ENCODE data around the gene JUND.

DNA sequence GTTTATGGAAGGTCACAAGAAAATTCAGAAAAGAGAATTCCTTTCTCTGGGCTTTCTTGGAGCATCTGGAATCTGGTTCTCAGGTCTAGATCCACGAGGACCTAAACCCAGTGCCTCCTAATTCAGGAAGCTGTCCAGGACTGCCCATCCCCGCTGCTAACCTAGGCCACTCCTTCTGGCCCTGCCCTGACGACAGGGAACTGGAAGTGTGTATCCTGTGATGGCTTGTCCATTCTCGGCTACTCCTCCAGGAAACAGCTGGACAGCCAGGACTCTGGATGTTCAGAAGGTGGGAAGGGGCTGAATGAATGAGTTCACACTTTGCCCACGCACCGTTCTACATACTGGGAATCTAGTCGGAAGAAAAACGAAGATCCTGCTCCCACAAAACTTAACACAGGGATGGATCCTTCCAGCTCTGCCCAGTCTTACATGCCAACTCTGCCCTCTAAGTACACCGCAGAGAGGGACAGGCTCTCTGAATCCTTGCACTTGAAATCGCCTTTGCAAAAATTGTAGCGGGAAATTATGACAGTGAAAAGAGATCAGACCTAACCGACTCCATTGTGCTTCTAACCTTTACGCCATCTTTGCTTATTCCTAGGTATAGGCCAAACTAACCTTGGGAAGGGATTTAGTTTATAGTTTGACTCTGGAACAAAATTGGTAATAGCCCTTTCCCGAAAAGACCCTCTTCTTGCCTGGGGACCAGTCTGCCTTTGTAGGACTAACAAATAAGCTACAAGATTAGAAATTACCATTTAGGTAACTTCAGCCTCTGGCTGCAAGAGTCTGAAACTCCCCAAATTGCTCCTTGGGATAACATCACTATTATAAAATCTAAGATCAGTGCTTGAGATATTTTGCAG, 39.7 kb upstream of the JUND start:
- TF ChIP-seq, protein P1, sequence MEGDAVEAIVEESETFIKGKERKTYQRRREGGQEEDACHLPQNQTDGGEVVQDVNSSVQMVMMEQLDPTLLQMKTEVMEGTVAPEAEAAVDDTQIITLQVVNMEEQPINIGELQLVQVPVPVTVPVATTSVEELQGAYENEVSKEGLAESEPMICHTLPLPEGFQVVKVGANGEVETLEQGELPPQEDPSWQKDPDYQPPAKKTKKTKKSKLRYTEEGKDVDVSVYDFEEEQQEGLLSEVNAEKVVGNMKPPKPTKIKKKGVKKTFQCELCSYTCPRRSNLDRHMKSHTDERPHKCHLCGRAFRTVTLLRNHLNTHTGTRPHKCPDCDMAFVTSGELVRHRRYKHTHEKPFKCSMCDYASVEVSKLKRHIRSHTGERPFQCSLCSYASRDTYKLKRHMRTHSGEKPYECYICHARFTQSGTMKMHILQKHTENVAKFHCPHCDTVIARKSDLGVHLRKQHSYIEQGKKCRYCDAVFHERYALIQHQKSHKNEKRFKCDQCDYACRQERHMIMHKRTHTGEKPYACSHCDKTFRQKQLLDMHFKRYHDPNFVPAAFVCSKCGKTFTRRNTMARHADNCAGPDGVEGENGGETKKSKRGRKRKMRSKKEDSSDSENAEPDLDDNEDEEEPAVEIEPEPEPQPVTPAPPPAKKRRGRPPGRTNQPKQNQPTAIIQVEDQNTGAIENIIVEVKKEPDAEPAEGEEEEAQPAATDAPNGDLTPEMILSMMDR (IDR thresholded peaks at IDR 0.05; ENCODE audit: low read depth, low read length, missing input control) = no peak
- TF ChIP-seq, protein P2, sequence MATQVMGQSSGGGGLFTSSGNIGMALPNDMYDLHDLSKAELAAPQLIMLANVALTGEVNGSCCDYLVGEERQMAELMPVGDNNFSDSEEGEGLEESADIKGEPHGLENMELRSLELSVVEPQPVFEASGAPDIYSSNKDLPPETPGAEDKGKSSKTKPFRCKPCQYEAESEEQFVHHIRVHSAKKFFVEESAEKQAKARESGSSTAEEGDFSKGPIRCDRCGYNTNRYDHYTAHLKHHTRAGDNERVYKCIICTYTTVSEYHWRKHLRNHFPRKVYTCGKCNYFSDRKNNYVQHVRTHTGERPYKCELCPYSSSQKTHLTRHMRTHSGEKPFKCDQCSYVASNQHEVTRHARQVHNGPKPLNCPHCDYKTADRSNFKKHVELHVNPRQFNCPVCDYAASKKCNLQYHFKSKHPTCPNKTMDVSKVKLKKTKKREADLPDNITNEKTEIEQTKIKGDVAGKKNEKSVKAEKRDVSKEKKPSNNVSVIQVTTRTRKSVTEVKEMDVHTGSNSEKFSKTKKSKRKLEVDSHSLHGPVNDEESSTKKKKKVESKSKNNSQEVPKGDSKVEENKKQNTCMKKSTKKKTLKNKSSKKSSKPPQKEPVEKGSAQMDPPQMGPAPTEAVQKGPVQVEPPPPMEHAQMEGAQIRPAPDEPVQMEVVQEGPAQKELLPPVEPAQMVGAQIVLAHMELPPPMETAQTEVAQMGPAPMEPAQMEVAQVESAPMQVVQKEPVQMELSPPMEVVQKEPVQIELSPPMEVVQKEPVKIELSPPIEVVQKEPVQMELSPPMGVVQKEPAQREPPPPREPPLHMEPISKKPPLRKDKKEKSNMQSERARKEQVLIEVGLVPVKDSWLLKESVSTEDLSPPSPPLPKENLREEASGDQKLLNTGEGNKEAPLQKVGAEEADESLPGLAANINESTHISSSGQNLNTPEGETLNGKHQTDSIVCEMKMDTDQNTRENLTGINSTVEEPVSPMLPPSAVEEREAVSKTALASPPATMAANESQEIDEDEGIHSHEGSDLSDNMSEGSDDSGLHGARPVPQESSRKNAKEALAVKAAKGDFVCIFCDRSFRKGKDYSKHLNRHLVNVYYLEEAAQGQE (IDR thresholded peaks at IDR 0.05) = no peak
- TF ChIP-seq ZBTB33 (IDR thresholded peaks at IDR 0.05) = no peak
